NCI-H1930 (cell line): ENCODE data around the gene DHRS3.
"Not testable (repeated sequence)": the region's sequence is repeated elsewhere in the genome, so short reads cannot be mapped to it uniquely, and the experiment has no call there.

Experiments
- DNase-seq, 2 experiments: peaks; one replicate each; lab custom pipeline; 2025; lab: John Stamatoyannopoulos, UW

The DHRS3 gene

DNA sequence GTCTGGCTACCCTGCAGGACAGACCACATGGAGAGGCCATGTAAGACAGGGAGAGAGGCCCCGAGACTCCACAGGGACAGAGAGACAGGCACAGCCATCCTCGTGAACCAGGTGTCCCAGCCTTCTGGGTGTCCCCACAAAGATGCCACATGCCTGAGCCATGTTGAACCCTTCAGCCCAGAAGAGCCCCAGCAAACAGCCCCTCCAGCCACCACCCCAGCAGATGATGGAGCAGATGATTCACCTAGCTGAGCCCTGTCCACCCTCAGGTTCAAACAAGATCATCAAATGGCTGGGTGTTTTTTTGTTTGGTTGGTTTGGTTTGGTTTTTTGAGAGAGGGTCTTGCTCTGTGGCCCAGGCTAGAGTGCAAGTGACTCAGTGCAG, 78.7 kb downstream of the DHRS3 start:
- no peak for DNase-seq

DNA sequence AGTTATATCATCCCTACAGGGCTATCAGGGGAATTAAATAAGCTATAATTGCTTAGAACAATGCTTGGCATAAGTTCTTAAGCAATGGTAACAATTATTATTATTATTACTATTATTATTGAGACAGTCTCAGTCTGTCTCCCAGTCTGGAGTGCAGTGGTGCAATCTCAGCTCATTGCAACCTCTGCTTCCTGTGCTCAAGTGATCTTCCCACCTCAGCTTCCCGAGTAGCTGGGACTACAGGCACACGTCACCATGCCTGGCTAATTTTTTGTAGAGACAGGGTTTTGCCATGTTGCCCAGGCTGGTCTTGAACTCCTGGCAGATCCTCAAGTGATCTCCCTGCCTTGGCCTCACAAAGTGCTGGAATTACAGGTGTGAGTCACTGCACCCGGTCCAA, 79.5 kb downstream of the DHRS3 start:
- not testable (repeated sequence) for DNase-seq

DNA sequence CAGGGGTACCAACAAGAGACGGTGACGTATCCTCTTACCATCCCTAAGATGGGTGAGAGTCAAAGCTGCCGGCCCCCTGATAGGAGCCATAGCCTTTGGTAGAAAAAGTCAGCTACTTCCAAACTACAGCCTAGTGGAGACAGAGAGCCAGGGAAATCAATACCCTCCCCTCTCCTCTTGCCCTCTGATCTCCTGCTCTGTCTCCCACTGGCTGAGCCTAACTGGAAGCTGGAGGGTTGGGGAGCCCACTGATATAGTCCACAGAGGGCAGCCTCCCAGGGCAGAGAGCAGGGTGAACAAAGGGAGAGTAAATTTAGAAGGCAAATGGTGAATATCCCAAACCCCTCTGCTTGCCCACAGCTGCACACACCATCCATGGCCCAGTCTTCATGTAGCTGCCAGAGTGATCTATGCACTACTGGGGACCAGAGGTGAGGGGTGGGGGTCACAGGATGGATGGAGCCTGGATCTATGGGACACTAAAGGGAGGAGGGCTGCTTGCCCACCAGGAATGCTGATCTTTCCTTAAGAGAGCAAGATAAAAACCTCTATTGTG, 80.0 kb downstream of the DHRS3 start:
- DNase-seq: no peak

DNA sequence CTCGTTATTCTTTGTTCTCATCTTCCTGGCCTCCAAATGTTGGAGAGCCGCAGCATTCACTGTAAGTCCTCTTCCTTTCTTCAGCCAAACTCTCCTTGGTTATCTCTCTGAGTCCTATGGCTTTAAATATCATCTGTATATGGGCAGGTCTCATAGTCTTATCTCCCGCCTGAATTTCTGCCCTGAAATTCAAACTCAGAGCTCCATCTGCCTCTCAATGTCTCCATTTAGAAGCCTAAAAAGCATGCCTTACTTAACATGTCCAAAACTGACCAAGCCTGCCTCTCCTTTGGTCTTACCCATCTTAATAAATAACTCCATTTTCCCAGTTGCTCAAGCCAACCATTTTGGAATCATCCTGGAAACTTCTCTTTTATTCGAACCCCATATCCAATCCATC, 80.7 kb downstream of the DHRS3 start:
- no peak for DNase-seq

DNA sequence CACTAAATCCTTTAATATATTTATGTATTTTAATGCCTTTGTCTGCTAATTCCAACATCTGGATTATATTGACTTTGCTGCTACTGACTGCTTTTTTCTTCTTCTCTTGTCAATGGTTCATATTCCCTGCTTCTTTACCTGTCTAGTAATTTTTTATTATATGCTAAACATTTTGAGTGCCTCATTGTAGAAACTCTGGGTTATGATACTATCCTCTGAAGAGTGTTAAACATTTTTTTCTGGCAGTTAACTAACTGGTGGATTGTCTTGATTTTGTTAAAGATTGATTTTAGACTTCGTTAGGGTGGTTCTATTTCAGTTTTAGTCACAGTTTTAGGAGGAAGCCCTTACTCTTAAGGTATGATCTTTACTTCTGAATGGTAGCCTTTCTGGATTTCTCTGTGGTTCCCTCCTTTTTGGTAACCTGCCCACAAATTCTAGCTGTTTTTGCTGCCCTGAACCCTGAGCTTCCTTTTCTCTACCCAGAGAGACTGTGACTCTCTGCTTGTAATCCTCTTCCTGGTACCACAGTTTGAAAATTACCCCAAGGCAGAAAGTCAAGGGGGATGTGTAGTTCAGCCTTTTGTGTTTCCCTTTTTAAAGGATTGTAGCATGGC, 81.9 kb downstream of the DHRS3 start:
- DNase-seq: no peak

DNA sequence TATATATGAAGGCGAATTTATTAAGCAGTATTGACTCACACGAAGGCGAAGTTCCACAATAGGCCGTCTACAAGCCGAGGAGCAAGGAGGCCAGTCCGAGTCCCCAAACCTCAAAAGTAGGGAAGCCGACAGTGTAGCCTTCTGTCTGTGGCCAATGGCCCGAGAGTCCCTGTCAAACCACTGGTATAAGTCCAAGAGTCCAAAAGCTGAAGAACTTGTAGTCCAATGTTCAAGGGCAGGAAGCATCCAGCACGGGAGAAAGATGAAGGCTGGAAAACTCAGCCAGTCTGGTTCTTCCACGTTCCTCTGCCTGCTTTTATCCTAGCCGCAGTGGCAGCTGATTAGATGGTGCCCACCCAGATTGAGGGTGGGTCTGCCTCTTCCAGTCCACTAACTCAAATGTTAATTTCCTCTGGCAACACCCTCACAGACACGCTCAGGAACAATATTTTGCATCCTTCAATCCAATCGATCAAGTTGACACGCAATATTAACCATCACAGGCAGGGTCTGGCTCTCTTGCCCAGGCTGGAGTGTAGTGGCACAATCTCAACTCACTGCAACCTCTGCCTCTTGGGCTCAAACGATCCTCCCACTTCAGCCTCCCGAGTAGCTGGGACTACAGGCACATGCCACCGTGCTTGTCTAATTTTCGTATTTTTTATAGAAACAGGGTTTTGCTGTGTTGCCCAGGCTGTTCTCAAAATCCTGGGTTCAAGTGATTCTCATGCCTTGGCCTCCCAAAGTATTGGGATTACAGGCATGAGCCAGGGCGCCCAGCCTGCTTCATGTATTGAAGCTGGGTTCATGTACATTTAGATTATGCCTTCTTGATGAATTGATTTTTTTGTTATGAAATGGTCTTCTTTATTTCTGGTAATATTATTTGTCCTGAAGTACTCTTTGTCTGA, 85.3 kb downstream of the DHRS3 start:
- DNase-seq: no peak

DNA sequence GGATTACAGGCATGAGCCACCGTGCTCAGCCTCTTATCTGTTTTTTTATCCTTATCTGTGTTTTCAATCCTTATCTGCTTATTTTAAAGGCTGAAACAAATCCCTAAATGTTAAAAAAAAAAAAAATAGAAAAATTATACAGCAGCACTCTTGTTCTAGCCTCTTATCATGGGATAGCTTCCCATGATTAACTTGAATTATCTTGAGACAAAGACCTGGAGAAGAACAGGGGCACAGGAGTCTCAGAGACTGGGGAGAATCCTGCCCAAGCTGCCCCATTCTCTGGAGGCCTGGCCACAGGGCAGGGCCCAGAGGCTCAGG, 86.9 kb downstream of the DHRS3 start:
- no peak for DNase-seq

DNA sequence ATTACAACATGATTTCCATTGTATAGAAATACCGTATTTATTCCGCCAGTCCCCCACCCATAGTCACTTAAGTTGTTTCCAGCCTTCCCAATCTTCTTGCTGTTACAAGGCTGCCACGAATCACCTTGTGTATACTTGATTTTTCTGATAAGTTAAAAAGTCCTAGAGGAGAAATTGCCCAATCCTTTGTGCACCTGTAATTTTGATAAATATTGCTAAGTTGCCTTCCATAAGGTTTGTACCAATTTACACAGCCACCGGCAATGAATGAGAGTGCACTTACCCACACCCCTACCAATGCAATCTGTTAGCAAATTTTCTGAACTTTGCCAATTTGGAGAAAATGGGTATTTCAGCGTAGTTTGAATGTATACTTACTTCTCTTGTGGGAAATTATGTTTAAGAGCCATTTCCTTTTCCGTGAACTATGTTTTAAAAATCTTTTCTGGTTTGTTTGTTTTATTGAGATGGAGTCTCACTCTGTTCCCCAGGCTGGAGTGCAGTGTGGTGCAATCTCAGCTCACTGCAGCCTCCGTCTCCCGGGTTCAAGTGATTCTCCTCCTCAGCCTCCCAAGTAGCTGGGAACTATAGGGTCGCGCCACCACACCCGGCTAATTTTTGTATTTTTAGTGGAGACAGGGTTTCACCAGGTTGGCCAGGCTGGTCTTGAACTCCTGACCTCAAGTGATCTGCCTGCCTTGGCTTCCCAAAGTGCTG, 87.4 kb downstream of the DHRS3 start:
- no peak for DNase-seq

DNA sequence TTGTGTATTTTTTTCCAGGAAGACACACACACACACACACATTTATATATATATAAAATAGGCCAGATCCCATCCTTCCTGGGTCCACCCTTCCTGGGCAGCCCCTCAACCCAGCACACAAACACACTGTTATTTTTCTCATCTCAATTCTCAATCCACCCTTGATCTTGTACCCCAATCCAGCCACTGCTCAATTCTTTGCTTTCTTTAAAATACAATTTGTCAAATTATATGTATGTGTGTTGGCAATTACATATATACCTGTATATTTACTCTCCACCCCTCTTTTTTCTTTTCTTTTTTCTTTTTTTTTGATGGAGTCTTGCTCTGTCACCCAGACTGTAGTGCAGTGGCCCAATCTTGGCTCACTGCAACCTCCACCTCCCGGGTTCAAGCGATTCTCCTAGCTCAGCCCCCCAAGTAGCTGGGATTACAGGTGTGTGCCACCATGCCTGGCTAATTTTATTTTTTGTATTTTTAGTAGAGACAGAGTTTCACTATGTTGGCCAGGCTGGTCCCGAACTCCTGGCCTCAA, 88.3 kb downstream of the DHRS3 start:
- DNase-seq: no peak

DNA sequence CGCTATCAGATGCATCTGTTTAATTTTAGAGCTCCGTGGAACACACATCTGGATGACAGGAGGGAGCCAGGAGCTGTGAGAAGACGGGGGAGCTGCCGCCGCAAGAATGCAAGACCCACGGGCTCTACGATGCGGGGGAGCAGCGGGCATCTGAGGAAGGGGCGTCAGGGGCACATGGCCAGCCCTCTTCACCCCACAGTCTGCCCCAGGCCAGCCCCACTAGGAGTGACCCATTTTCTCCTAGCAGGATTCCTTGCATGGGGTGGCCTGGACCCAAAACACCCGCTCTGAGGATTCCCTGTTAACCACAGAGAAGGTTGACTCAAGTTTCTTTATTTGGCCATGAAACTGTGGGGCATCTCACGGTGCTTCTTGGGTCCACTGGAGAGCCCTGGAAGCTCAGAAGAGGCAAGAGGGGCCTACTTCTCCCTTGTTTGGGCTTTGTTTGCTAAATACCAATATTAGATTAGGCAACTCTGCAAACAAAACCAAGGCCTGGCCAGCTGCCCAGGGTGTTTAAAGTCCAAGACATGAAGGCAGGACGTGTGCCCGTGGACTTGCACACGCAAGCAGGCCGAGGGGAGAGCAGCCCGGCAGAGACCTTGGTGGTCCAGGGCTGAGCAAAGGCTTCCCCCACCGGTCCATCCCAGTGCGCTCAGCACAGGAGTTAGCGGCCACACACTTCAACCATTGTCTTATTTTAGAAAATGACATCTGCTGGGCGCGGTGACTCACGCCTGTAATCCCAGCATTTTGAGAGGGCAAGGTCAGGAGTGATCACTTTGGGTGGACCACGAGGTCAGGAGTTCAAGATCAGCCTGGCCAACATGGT, 89.8 kb downstream of the DHRS3 start:
- DNase-seq: no peak

DNA sequence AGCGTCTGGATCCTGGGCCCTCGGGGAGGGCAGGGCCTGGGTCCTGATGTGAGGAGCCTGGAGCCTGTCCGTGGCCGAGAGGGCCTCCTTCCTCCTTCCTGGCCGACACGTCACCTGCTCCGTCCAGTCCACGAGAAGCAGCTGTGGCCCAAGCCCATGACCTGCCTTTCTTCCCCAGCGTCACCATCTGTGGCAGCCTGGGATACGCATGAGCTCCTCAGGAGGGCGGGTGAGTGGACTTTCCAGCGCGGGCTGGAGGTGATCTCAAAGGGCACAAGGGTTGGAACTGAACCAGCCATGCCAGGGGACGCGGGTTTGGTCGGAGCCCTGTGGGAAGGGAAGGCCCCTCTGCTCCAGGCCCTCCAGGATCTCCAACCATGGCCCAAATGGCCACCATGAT, 90.4 kb downstream of the DHRS3 start:
- no peak for DNase-seq

DNA sequence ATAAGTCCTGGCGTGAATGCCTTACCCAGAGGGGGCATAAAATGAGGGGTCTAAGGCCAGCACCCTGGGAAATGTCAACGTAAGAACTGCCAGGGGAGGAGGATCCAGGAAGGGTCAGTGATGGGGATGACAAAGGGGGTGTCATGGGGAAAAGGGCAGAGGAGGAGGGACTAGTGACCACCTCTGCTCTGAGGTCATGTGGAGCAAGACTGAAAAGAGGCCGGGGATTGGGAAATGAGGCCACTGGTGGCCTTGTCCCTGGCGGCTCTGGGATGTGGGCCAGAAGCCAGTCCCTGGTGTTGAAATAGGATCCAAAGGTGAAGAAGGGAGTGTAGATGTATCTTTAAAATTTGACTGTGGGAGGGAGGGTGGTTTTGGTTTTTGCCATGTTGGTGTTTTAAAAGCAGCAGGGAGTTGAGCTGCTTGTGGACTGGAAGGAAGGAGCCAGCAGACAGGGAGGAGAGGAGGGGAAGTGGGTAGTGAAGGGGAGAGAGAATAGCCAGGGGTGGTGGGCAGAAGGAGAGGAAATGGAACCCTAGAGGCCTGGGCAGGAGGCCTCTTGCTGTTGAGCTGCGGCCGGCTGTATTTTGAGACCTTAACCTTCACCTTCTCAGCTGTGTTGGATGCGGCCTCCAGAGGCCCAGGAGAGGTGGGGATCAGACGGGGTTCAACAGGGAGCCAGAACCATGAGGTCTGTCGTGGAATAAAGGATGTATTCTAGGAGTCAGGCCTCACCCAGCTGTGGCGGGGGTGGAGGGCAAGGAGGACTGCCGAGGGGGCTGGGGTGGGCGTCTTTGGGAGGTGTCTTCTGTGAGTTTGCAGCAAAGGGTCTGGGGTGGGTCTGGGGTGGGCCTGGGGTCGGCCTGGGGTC, 92.5 kb downstream of the DHRS3 start:
- DNase-seq: no peak

DNA sequence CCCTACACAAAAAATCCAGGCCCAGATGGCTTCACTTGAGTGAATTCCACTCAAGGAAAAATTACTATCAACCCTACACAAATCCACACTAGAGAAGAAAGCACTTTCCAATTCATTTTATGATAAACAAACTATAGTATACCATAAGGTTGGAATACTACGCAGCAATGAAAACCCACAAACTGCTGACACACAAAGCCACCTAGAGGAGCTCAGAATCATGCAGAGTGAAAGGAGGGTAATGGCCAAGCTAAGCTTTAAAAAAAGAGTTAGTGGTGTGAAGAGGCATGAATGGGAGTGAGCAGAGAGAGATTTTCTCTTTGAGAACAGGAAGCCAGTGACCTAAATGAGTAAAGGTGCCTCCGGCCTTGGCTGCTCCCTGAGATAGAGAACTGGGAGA, 93.7 kb downstream of the DHRS3 start:
- DNase-seq: no peak

DNA sequence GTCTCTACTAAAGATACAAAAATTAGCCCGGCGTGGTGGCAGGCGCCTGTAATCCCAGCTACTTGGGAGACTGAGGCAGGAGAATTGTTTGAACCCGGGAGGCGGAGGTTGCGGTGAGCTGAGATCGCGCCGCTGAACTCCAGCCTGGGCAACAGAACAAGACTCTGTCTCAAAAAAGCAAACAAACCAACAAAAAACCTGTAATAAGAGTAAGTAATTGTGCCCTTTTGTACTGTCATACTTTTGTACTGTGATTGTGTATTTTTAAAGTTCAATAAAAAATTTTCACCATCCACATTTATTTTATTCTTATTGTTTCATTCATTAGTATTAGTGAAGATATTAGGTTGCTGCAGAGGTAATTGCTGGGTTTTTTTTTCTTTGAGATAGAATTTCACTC, 95.2 kb downstream of the DHRS3 start:
- DNase-seq: not testable (repeated sequence)

DNA sequence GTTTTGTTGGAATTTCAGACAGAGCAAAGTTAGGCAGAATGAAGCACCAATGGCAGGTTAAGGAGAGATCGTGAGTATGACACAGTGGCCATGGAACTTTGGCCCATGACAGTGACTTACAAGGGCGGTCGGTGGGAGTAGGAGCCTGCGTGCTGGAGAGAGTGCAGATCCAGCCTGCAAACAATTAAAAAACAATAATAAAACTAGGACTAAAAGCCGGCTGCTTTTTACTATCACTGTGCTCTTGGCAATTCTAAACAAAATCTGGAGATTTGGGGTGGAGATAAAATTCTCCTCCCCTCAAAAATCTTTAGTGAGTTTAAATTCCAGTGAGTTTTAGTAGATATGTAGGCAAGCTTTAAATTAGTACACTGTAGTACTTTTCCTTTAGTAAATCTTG, 96.9 kb downstream of the DHRS3 start:
- DNase-seq: no peak

DNA sequence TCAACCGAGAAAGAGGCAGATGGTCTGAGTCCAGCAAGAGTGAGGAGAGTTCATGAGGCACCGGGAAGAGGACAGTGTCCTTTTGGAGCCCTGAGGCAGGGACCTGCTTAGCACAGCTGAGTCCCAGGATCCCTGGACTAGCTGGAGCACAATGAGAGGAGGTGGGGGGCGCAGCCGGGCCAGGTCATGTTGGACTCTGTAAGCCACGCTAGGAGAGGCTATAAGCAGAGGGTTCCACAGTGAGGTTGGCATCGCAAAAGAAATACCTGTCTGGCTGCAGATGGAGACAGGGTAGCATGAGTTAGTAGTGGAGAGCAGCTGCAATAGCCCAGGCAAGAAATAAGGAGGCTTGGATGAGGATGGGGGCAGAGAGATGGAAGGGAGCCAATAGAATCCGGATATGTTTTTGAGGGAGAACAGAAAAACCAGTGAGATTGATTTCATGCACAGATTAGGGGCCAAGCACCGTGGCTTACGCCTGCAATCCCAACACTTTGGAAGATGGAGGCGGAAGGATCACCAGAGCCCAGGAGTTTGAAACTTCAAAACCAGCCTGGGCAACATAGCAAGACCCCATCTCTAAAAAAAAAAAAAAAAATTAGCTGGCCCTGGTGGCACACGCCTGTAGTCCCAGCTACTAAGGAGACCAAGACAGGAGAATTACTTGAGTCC, 98.2 kb downstream of the DHRS3 start:
- DNase-seq: no peak

DNA sequence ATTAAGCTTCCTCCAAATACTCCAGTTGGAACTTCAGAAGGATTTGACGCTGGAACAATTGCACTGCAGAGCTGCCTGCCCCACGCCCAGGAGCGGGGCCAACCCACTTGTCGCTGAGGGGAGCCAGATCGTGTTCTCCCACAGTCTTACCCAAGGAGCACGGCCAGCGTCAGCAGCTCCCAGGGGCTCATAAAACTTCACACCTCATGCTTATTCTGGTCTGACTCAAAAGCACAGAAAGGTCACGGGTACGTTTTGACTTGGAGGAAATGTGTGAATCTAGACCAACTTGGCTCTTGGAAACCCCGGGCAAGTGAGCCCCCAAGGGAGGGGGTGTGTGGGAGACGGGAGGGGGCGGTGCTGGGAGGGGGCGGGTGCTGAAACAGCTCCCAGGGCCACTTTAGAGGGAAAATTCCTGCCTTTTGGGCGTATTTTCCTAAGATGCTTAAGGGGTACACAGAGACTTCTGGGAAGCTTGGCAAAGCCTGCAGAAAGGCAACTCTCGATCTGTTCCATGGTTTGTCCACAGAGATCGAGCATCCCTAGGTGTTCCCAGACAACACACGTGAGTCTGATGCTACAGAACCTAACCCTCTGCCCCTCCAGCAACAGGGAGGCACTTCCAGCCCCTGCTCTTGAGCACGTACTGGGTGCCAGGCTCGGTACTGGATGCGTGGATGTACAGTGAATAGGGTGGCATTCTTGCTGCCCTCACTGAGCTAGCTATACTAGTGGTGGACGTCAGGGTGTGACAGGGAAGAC, 98.9 kb downstream of the DHRS3 start:
- DNase-seq: no peak
